ENCODE measurements around the gene NR5A2. TPM values are rescaled to one million over a fixed set of nuclear protein-coding genes. Genes with fewer than 3 reads are reported as not detected.

NR5A2 gene
- total and polyA plus RNA-seq, 10 of the 15 experiments (the other 5 are each of a cell fraction or from before 2014, with no cell fraction given), result 0.02 to 0.60 (median 0.15) TPM; not detected in 1

DNA sequence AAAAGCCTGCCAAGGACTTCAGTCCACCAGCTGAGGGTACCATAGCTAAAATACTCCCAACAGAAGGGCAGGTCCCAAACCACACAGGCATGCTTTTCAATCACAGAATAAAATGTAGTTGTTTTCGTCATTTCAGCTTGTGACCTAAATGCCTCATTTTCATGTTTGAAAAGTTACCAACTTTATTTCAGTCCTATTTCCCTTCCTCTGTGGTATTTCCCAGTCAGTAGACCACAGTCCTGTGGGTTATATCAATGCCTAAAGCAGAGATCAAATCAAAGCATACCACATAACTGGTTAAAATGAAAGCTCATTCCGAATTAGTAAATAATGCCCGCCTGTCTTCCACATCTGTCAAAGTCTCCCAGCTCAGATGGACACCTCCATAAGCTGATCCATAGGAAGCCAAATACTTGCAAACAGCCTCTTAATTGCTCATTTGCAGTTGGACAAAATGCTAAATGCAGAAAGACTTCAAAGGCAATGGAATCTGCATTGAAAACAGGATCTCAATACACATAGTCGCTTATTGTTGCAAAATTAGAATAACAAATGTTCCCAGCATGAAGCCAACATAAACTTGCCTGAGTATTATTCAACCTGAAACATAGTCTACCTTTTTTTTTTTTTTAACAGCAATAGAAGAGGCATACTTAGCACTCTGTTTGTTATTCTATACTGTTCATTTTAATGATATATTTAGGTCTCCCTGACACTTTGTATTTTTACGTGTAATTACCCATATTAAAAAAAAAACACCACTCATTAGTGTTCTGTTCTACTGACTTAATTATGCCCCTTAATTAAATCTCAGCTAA, 53.9 kb downstream of the NR5A2 start (continued):
- TF ChIP-seq, protein P1, sequence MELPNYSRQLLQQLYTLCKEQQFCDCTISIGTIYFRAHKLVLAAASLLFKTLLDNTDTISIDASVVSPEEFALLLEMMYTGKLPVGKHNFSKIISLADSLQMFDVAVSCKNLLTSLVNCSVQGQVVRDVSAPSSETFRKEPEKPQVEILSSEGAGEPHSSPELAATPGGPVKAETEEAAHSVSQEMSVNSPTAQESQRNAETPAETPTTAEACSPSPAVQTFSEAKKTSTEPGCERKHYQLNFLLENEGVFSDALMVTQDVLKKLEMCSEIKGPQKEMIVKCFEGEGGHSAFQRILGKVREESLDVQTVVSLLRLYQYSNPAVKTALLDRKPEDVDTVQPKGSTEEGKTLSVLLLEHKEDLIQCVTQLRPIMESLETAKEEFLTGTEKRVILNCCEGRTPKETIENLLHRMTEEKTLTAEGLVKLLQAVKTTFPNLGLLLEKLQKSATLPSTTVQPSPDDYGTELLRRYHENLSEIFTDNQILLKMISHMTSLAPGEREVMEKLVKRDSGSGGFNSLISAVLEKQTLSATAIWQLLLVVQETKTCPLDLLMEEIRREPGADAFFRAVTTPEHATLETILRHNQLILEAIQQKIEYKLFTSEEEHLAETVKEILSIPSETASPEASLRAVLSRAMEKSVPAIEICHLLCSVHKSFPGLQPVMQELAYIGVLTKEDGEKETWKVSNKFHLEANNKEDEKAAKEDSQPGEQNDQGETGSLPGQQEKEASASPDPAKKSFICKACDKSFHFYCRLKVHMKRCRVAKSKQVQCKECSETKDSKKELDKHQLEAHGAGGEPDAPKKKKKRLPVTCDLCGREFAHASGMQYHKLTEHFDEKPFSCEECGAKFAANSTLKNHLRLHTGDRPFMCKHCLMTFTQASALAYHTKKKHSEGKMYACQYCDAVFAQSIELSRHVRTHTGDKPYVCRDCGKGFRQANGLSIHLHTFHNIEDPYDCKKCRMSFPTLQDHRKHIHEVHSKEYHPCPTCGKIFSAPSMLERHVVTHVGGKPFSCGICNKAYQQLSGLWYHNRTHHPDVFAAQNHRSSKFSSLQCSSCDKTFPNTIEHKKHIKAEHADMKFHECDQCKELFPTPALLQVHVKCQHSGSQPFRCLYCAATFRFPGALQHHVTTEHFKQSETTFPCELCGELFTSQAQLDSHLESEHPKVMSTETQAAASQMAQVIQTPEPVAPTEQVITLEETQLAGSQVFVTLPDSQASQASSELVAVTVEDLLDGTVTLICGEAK (IDR thresholded peaks at IDR 0.05; ENCODE audit: borderline replicate concordance), result no peak
- no peak for TF ChIP-seq KLF5 (IDR thresholded peaks at IDR 0.05; ENCODE audit: partially characterized antibody)
- TF ChIP-seq, protein P2, sequence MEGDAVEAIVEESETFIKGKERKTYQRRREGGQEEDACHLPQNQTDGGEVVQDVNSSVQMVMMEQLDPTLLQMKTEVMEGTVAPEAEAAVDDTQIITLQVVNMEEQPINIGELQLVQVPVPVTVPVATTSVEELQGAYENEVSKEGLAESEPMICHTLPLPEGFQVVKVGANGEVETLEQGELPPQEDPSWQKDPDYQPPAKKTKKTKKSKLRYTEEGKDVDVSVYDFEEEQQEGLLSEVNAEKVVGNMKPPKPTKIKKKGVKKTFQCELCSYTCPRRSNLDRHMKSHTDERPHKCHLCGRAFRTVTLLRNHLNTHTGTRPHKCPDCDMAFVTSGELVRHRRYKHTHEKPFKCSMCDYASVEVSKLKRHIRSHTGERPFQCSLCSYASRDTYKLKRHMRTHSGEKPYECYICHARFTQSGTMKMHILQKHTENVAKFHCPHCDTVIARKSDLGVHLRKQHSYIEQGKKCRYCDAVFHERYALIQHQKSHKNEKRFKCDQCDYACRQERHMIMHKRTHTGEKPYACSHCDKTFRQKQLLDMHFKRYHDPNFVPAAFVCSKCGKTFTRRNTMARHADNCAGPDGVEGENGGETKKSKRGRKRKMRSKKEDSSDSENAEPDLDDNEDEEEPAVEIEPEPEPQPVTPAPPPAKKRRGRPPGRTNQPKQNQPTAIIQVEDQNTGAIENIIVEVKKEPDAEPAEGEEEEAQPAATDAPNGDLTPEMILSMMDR (IDR thresholded peaks at IDR 0.05 in 2 of 3, conservative IDR thresholded peaks at IDR 0.05 in 1 of 3; ENCODE audit: control insufficient read depth in 2 of 3, extremely low read depth in 1 of 3, insufficient read depth in 1 of 3, low read depth in 3 of 3, low read length in 3 of 3), result no peak
- TF ChIP-seq NRF1 (conservative IDR thresholded peaks at IDR 0.05; ENCODE audit: low read depth, low read length), result no peak
- no peak for TF ChIP-seq MXI1 (IDR thresholded peaks at IDR 0.05; ENCODE audit: low read depth, low read length)
- no peak for TF ChIP-seq BHLHE40 (IDR thresholded peaks at IDR 0.05; ENCODE audit: borderline replicate concordance in 1 of 2, low read depth in 2 of 2, low read length in 1 of 2)
- no peak for TF ChIP-seq SIN3A (IDR thresholded peaks at IDR 0.05; ENCODE audit: low read depth, low read length)
- TF ChIP-seq, protein P3, sequence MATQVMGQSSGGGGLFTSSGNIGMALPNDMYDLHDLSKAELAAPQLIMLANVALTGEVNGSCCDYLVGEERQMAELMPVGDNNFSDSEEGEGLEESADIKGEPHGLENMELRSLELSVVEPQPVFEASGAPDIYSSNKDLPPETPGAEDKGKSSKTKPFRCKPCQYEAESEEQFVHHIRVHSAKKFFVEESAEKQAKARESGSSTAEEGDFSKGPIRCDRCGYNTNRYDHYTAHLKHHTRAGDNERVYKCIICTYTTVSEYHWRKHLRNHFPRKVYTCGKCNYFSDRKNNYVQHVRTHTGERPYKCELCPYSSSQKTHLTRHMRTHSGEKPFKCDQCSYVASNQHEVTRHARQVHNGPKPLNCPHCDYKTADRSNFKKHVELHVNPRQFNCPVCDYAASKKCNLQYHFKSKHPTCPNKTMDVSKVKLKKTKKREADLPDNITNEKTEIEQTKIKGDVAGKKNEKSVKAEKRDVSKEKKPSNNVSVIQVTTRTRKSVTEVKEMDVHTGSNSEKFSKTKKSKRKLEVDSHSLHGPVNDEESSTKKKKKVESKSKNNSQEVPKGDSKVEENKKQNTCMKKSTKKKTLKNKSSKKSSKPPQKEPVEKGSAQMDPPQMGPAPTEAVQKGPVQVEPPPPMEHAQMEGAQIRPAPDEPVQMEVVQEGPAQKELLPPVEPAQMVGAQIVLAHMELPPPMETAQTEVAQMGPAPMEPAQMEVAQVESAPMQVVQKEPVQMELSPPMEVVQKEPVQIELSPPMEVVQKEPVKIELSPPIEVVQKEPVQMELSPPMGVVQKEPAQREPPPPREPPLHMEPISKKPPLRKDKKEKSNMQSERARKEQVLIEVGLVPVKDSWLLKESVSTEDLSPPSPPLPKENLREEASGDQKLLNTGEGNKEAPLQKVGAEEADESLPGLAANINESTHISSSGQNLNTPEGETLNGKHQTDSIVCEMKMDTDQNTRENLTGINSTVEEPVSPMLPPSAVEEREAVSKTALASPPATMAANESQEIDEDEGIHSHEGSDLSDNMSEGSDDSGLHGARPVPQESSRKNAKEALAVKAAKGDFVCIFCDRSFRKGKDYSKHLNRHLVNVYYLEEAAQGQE (IDR thresholded peaks at IDR 0.05; ENCODE audit: low read depth, low read length), result no peak
- TF ChIP-seq ZNF384 (IDR thresholded peaks at IDR 0.05; ENCODE audit: borderline replicate concordance, low read depth, low read length), result no peak
- TF ChIP-seq NFIC (IDR thresholded peaks at IDR 0.05; ENCODE audit: low read depth, low read length), result no peak

Data from GM12878 (cell line).